Karpas-422 (cell line): ENCODE results near the gene C1orf159. TPM values are rescaled to one million over a fixed set of nuclear protein-coding genes. Genes with fewer than 3 reads are reported as not detected.
"Not testable (repeated sequence)": the region's sequence is repeated elsewhere in the genome, so short reads cannot be mapped to it uniquely, and the experiment has no call there.

ENCODE experiments used
- DNase-seq: peaks from one replicate; pipeline ENCODE4 v3.0.0-alpha.2; 2015
- H2AFZ ChIP-seq: fragments of 200-600 bp; sonication (generic); 2 replicates; pipeline ENCODE4 v1.6.1; 2014; ENCODE audit warnings: antibody characterized with exemption, low read length, mixed read lengths
- H3K27ac ChIP-seq: fragments of 200-600 bp; sonication (generic); 2 replicates; pipeline ENCODE4 v1.5.1; 2014; ENCODE audit warnings: mild to moderate bottlenecking, low read length, moderate library complexity
- H3K27me3 ChIP-seq: fragments of 200-600 bp; sonication (generic); 2 replicates; pipeline ENCODE4 v1.6.1; 2014; ENCODE audit warnings: low read length, mixed read lengths
- H3K36me3 ChIP-seq: fragments of 200-600 bp; sonication (generic); 2 replicates; pipeline ENCODE4 v1.6.1; 2014; ENCODE audit warnings: low read length, mixed read lengths; ENCODE audit not compliant: insufficient read depth
- H3K4me1 ChIP-seq: fragments of 200-600 bp; sonication (generic); 2 replicates; pipeline ENCODE4 v1.6.1; 2014; ENCODE audit warnings: mild to moderate bottlenecking, low read length, mixed read lengths
- H3K4me2 ChIP-seq: fragments of 200-600 bp; sonication (generic); 2 replicates; pipeline ENCODE4 v1.6.1; 2014; ENCODE audit warnings: low read length, low read depth, mild to moderate bottlenecking; ENCODE audit not compliant: poor library complexity, severe bottlenecking
- H3K4me3 ChIP-seq: fragments of 200-600 bp; sonication (generic); 2 replicates; pipeline ENCODE4 v1.5.1; 2014; ENCODE audit warnings: mild to moderate bottlenecking, antibody characterized with exemption, low read length, mixed read lengths
- H3K79me2 ChIP-seq: fragments of 200-600 bp; sonication (generic); 2 replicates; pipeline ENCODE4 v1.6.1; 2014; ENCODE audit warnings: mild to moderate bottlenecking, low read length, mixed read lengths
- H3K9ac ChIP-seq: fragments of 200-600 bp; sonication (generic); 2 replicates; pipeline ENCODE4 v1.6.0; 2014; ENCODE audit warnings: low read length
- H3K9me2 ChIP-seq: fragments of 200-600 bp; sonication (generic), shearing (Covaris generic); replicated peaks from 2 replicates; pipeline ENCODE4 v1.6.0; 2014; ENCODE audit warnings: mild to moderate bottlenecking, low read length, moderate library complexity; ENCODE audit not compliant: insufficient read depth
- H3K9me3 ChIP-seq: fragments of 300-700, 200-600 bp; sonication (generic); 2 replicates; pipeline ENCODE4 v1.6.1; 2014; ENCODE audit warnings: low read length, mixed read lengths
- H4K20me1 ChIP-seq: fragments of 200-600 bp; sonication (generic); 2 replicates; pipeline ENCODE4 v1.6.1; 2014; ENCODE audit warnings: mild to moderate bottlenecking, antibody characterized with exemption, low read length, low read depth; ENCODE audit not compliant: insufficient read depth
- total RNA-seq: library from RNA; depleted of rRNA; stranded (reverse); fragments of >200 nt; shearing (Covaris generic); gene quantifications from 2 replicates; pipeline ENCODE4 v1.2.3, GENCODE V29; 2014; ENCODE audit warnings: low replicate concordance

C1orf159 gene
- total RNA-seq, 1 experiment from 2014 or later: 10.2 TPM

- no peaks in the 10 kb centered on the region for H3K79me2 ChIP-seq
- peaks cover 8% of the 10 kb centered on the region for H3K4me1 ChIP-seq
- no peaks in the 10 kb centered on the region for H4K20me1 ChIP-seq
- H3K4me3 ChIP-seq: no peak overlapping the region
- no peaks in the 10 kb centered on the region for H3K36me3 ChIP-seq
- no peaks in the 10 kb centered on the region for H3K27me3 ChIP-seq
- no peak for DNase-seq
- no peak overlapping the region for H3K9ac ChIP-seq
- no peaks in the 10 kb centered on the region for H3K9me3 ChIP-seq
- no peak overlapping the region for H3K4me2 ChIP-seq
- H3K27ac ChIP-seq: no peak overlapping the region
- H3K9me2 ChIP-seq: no peaks in the 10 kb centered on the region
- no peak overlapping the region for H2AFZ ChIP-seq
These were observed 34.3 kb downstream of the C1orf159 start for GRCh38 chr1:1081311-1082238.

DNA sequence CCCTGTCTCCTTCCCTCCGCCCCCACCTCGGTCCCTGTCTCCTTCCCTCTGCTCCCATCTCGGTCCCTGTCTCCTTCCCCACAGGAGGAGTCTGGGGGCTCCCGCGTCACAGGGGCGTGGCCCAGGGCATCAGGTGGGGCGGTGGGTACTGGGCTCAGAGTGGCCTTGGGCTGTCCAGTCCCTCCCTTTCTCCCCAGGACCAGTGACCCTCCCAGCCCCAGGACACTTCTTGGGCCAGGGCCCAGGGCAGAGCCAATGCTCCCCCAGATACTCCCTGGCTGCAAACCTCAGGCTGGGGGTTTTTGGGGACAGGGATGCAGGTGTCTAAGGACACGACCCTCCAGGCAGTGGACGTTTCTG, 35.0 kb downstream of the C1orf159 start:
- no peaks in the 10 kb centered on the region for H3K27me3 ChIP-seq
- H3K4me1 ChIP-seq: peaks cover 8% of the 10 kb centered on the region
- H3K36me3 ChIP-seq: no peaks in the 10 kb centered on the region
- H3K9me2 ChIP-seq: no peaks in the 10 kb centered on the region
- no peaks in the 10 kb centered on the region for H3K79me2 ChIP-seq
- no peaks in the 10 kb centered on the region for H4K20me1 ChIP-seq
- DNase-seq: no peak
- no peak overlapping the region for H2AFZ ChIP-seq
- no peak overlapping the region for H3K4me2 ChIP-seq
- no peak overlapping the region for H3K9ac ChIP-seq
- H3K27ac ChIP-seq: no peak overlapping the region
- no peak overlapping the region for H3K4me3 ChIP-seq
- H3K9me3 ChIP-seq: no peaks in the 10 kb centered on the region

- H2AFZ ChIP-seq: no peak overlapping the region
- no peak for DNase-seq
- no peaks in the 10 kb centered on the region for H3K36me3 ChIP-seq
- H4K20me1 ChIP-seq: no peaks in the 10 kb centered on the region
- H3K9me3 ChIP-seq: no peaks in the 10 kb centered on the region
- no peaks in the 10 kb centered on the region for H3K79me2 ChIP-seq
- peaks cover 8% of the 10 kb centered on the region for H3K4me1 ChIP-seq
- no peaks in the 10 kb centered on the region for H3K9me2 ChIP-seq
- no peak overlapping the region for H3K27ac ChIP-seq
- peak overlapping the region; percentile 1 for H3K4me2 ChIP-seq
- no peak overlapping the region for H3K9ac ChIP-seq
- H3K4me3 ChIP-seq: no peak overlapping the region
- H3K27me3 ChIP-seq: no peaks in the 10 kb centered on the region
These were observed 35.6 kb downstream of the C1orf159 start for GRCh38 chr1:1080122-1080757.

- Histone ChIP-seq H3K27ac (no peak overlapping the region), H3K4me1 (peaks cover 8% of the 10 kb centered on the region), H3K27me3 (no peaks in the 10 kb centered on the region), H3K4me3 (no peak overlapping the region), H3K4me2 (peak overlapping the region; percentile 1), H4K20me1 (no peaks in the 10 kb centered on the region), H3K9me2 (no peaks in the 10 kb centered on the region), H3K79me2 (no peaks in the 10 kb centered on the region), H3K9ac (0 out of 2 replicates have a peak overlapping the region, but pooled peaks have one; percentile 12), H2AFZ (no peak overlapping the region), H3K36me3 (no peaks in the 10 kb centered on the region), H3K9me3 (no peaks in the 10 kb centered on the region)
- peak; percentile 75 for DNase-seq
These were observed 36.3 kb downstream of the C1orf159 start for GRCh38 chr1:1079408-1080121.

DNA sequence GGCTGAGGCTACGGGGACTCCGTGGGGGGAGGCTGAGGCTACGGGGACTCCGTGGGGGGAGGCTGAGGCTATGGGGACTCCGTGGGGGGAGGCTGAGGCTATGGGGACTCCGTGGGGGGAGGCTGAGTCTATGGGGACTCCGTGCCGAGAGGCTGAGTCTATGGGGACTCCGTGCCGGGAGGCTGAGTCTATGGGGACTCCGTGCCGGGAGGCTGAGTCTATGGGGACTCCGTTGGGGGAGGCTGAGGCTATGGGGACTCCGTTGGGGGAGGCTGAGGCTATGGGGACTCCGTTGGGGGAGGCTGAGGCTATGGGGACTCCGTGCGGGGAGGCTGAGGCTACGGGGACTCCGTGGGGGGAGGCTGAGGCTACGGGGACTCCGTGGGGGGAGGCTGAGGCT, 38.5 kb downstream of the C1orf159 start:
- not testable (repeated sequence) for H3K9me2 ChIP-seq, DNase-seq

GRCh38 chr1:1075148-1075935, 40.5 kb downstream of the C1orf159 start:
- Histone ChIP-seq H3K9me3 (no peaks in the 10 kb centered on the region), H3K4me1 (peaks cover 8% of the 10 kb centered on the region), H2AFZ (no peak overlapping the region), H3K79me2 (no peaks in the 10 kb centered on the region), H3K27ac (no peak overlapping the region), H4K20me1 (no peaks in the 10 kb centered on the region), H3K27me3 (no peaks in the 10 kb centered on the region), H3K4me3 (no peak overlapping the region), H3K36me3 (no peaks in the 10 kb centered on the region), H3K9me2 (no peaks in the 10 kb centered on the region), H3K9ac (no peak overlapping the region), H3K4me2 (no peak overlapping the region)
- DNase-seq: no peak

More for the DNA sequence above, 38.5 kb downstream of the C1orf159 start:
- not testable (repeated sequence) for H3K4me3 ChIP-seq, H3K36me3 ChIP-seq, H3K4me1 ChIP-seq, H3K9ac ChIP-seq, H3K79me2 ChIP-seq, H3K27me3 ChIP-seq, H3K9me3 ChIP-seq, H3K27ac ChIP-seq, H4K20me1 ChIP-seq, H2AFZ ChIP-seq, H3K4me2 ChIP-seq

DNA sequence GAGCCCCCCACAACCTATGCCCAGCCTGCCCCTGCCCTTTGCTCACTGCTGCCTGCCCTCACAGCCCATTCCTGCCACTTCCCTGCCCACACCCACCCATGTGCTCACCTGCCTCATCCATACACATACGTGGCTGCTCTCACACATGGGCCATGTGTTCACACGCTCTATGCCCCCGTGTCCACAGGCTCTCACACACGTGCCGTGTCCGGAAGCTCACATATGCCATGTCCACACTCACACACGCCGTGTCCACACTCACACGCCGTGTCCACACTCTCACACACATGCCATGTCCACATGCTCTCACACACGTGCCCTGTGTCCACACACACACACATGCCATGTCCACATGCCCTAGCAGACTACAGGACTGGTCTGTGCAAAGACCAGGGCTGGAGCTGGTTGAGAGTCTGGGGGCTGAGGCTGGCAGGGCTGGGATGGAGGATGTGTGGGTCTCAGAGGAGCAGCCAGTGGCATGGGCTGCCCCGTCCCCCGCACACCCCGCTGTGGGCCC, 41.2 kb downstream of the C1orf159 start:
- Histone ChIP-seq H3K79me2 (no peaks in the 10 kb centered on the region), H3K4me2 (no peak overlapping the region)
- no peak for DNase-seq

More for the DNA sequence above, 41.2 kb downstream of the C1orf159 start:
- Histone ChIP-seq H3K27ac (no peak overlapping the region), H3K4me1 (peaks cover 4% of the 10 kb centered on the region), H3K9me3 (no peaks in the 10 kb centered on the region), H3K27me3 (no peaks in the 10 kb centered on the region), H4K20me1 (no peaks in the 10 kb centered on the region), H3K36me3 (no peaks in the 10 kb centered on the region), H3K9ac (no peak overlapping the region), H3K4me3 (no peak overlapping the region), H3K9me2 (no peaks in the 10 kb centered on the region), H2AFZ (no peak overlapping the region)
